AG09319 (cell line): ENCODE data around the gene MRPS27.

Experiments
- DNase-seq: peaks from one replicate; pipeline ENCODE4 v3.0.0-alpha.2; 2010; ENCODE audit warnings: low read depth; ENCODE audit errors: extremely low read depth
- CTCF ChIP-seq: IDR thresholded peaks from 2 replicates; pipeline ENCODE4 v1.5.1; 2011; ENCODE audit warnings: low read depth, mild to moderate bottlenecking, inconsistent platforms, low read length, moderate library complexity

MRPS27 gene

GRCh38 chr5:72170101-72170500, 149.9 kb downstream of the MRPS27 start:
- no peak for TF ChIP-seq CTCF
- DNase-seq = no peak
